Upper lobe of left lung (tissue), 4 donors: ENCODE measurements around the gene CSF3R.

Source experiments
- CTCF ChIP-seq, 6 experiments: fragments of 450-650 bp in 4 of 6; fragments of 200-600 bp in 2 of 6; sonication (generic) in 2 of 6; IDR thresholded peaks; one replicate each; pipeline ENCODE4 v1.5.1; 2016 to 2019; ENCODE audit warnings: antibody characterized with exemption in 6 of 6
- EP300 ChIP-seq, 4 donors: sonication (generic); formaldehyde crosslinking; IDR thresholded peaks; one replicate each; pipeline ENCODE4 v1.5.1; 2017; ENCODE audit warnings: antibody characterized with exemption in 4 of 4, control low read depth in 2 of 4
- POLR2A ChIP-seq, 4 donors: fragments of 450-650 bp; IDR thresholded peaks; one replicate each; pipeline ENCODE4 v1.5.1; 2016 to 2017; ENCODE audit warnings: antibody characterized with exemption in 4 of 4, mild to moderate bottlenecking in 2 of 4
- POLR2AphosphoS5 ChIP-seq, 2 donors: sonication (generic); formaldehyde crosslinking; IDR thresholded peaks; one replicate each; pipeline ENCODE4 v1.5.1; 2017; ENCODE audit warnings: antibody characterized with exemption in 2 of 2

- TF ChIP-seq CTCF (IDR thresholded peaks at IDR 0.05) (no peak), POLR2A (IDR thresholded peaks at IDR 0.05) (no peak), POLR2AphosphoS5 (IDR thresholded peaks at IDR 0.05) (no peak), EP300 (IDR thresholded peaks at IDR 0.05) (no peak)
Measured at GRCh38 chr1:36476945-36477344, 5.8 kb downstream of the CSF3R start.
